Ishikawa (cell line): ENCODE data around the gene ASTN2.

ENCODE experiments used
- CEBPB ChIP-seq: IDR thresholded peaks from 2 replicates; pipeline ENCODE4 v1.6.1; 2012
- CREB1 ChIP-seq: IDR thresholded peaks from 2 replicates; pipeline ENCODE4 v1.6.1; 2012; ENCODE audit warnings: low read depth
- EGR1 ChIP-seq: IDR thresholded peaks from 2 replicates; pipeline ENCODE4 v1.6.1; 2012
- EP300 ChIP-seq: IDR thresholded peaks from 2 replicates; pipeline ENCODE4 v1.6.1; 2012; ENCODE audit warnings: borderline replicate concordance
- FOXM1 ChIP-seq: IDR thresholded peaks from 2 replicates; pipeline ENCODE4 v1.6.1; 2012; ENCODE audit warnings: low read depth, borderline replicate concordance
- MAX ChIP-seq: IDR thresholded peaks from 2 replicates; pipeline ENCODE4 v1.6.1; 2012
- NFIC ChIP-seq: IDR thresholded peaks from 2 replicates; pipeline ENCODE4 v1.6.1; 2012
- RAD21 ChIP-seq: IDR thresholded peaks from 2 replicates; pipeline ENCODE4 v1.6.1; 2012; ENCODE audit warnings: low read depth
- REST ChIP-seq: IDR thresholded peaks from 2 replicates; pipeline ENCODE4 v1.6.1; 2012; ENCODE audit warnings: low read depth, mild to moderate bottlenecking
- TAF1 ChIP-seq: IDR thresholded peaks from 2 replicates; pipeline ENCODE4 v1.6.1; 2012; ENCODE audit warnings: low read depth, mild to moderate bottlenecking
- TCF12 ChIP-seq: IDR thresholded peaks from 2 replicates; pipeline ENCODE4 v1.6.1; 2012; ENCODE audit warnings: low read depth
- TEAD4 ChIP-seq: IDR thresholded peaks from 2 replicates; pipeline ENCODE4 v1.6.1; 2012
- USF1 ChIP-seq: IDR thresholded peaks from 2 replicates; pipeline ENCODE4 v1.6.1; 2012
- YY1 ChIP-seq: IDR thresholded peaks from 2 replicates; pipeline ENCODE4 v1.6.1; 2012; ENCODE audit warnings: low read depth
- ZBTB7A ChIP-seq: IDR thresholded peaks from 2 replicates; pipeline ENCODE4 v1.6.1; 2012; ENCODE audit warnings: low read depth

Gene ASTN2

GRCh38 chr9:116654059-116654355, 760.9 kb downstream of the ASTN2 start:
- no peak for TF ChIP-seq CREB1
- no peak for TF ChIP-seq YY1
- no peak for TF ChIP-seq RAD21
- no peak for TF ChIP-seq EGR1
- TF ChIP-seq NFIC = no peak
- no peak for TF ChIP-seq TCF12
- no peak for TF ChIP-seq REST
- no peak for TF ChIP-seq USF1
- TF ChIP-seq MAX = no peak
- no peak for TF ChIP-seq TAF1
- no peak for TF ChIP-seq CEBPB
- TF ChIP-seq TEAD4 = no peak
- TF ChIP-seq EP300 = no peak
- TF ChIP-seq ZBTB7A = no peak
- TF ChIP-seq FOXM1 = no peak

GRCh38 chr9:116653348-116654058, 761.4 kb downstream of the ASTN2 start:
- TF ChIP-seq TEAD4 = no peak
- TF ChIP-seq FOXM1 = no peak
- no peak for TF ChIP-seq ZBTB7A
- TF ChIP-seq RAD21 = no peak

- TF ChIP-seq EP300 (no peak), REST (no peak), CEBPB (no peak), ZBTB7A (no peak), NFIC (no peak), TCF12 (no peak), MAX (no peak)
Observed at GRCh38 chr9:116647515-116647809, 767.4 kb downstream of the ASTN2 start.

GRCh38 chr9:116646661-116647514, 768.0 kb downstream of the ASTN2 start:
- TF ChIP-seq YY1 (no peak), MAX (no peak), RAD21 (peak; percentile 56), TEAD4 (no peak)

GRCh38 chr9:116644091-116644688, 770.7 kb downstream of the ASTN2 start:
- TF ChIP-seq REST (no peak), CREB1 (no peak), EGR1 (no peak), CEBPB (no peak), YY1 (no peak)
